H1 (cell line): Measurements from ENCODE around the gene ACE.

ENCODE experiments used
- EP300 ChIP-seq, 2 experiments: IDR thresholded peaks; 1 replicate in 1 of 2; 2 replicates in 1 of 2; pipeline ENCODE4 v1.6.1; 2011 to 2012; ENCODE audit warnings: low read depth in 2 of 2, low read length in 2 of 2, mild to moderate bottlenecking in 2 of 2, borderline replicate concordance in 1 of 2, inconsistent platforms in 1 of 2, moderate library complexity in 1 of 2
- EZH2 ChIP-seq: fragments of 200-600 bp; sonication (generic); IDR thresholded peaks from 2 replicates; pipeline ENCODE4 v1.7.1; 2012; ENCODE audit warnings: low read depth, mild to moderate bottlenecking, moderate library complexity, low read length, inconsistent platforms; ENCODE audit not compliant: severe bottlenecking
- HDAC2 ChIP-seq, 2 experiments: fragments of 300-600 bp in 1 of 2; sonication (generic) in 1 of 2; IDR thresholded peaks; 2 replicates each; pipeline ENCODE4 v1.6.1; 2011 to 2012; ENCODE audit warnings: low read depth in 2 of 2, low read length in 2 of 2, mild to moderate bottlenecking in 2 of 2, moderate library complexity in 2 of 2, borderline replicate concordance in 1 of 2, inconsistent platforms in 1 of 2
- POLR2A ChIP-seq, 2 experiments: IDR thresholded peaks; 1 replicate in 1 of 2; 2 replicates in 1 of 2; pipeline ENCODE4 v1.6.1; 2011; ENCODE audit warnings: low read depth in 2 of 2, low read length in 2 of 2, mild to moderate bottlenecking in 2 of 2; ENCODE audit errors: control extremely low read depth in 1 of 2
- POLR2AphosphoS5 ChIP-seq: IDR thresholded peaks from 2 replicates; pipeline ENCODE4 v1.6.1; 2011; ENCODE audit warnings: low read depth, low read length
- TAF1 ChIP-seq: IDR thresholded peaks from 2 replicates; pipeline ENCODE4 v1.6.1; 2011; ENCODE audit warnings: mild to moderate bottlenecking, low read depth, low read length
- TCF12 ChIP-seq: IDR thresholded peaks from 2 replicates; pipeline ENCODE4 v1.6.1; 2011; ENCODE audit warnings: low read depth, mild to moderate bottlenecking, low read length

DNA sequence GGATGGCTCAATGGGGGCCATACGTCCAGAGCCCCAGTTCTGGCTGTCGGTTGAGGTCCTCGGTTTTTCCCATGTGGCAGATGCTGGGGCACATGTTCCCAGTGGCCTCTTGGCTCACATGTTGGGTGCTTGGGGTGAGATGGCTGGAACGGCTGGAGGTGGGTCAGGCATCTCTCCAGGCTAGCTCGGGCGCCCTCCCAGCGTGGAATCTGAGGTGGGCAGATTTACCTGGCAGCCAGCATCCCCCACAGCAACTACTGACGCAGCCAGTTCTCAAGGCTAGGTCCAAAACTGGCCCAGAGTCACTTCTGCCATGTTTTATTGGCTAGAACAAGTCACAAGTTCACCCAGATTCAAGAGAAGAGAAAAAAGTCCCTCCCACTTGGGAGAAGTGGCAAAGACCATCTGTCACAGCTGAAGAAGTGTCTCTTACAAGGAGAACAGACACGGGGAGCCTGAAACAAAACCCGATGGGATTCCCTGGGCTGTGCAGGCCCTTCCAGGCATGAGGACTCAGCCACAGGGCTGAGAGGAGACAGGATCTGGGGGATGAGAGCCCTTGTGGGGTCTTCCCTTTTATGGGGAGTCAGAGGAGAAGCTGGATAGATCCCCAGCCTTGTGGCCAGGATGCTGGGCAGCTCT, 15.2 kb downstream of the ACE start:
- TF ChIP-seq EP300 (IDR thresholded peaks at IDR 0.05; ENCODE audit: borderline replicate concordance in 1 of 2, low read depth in 2 of 2, low read length in 2 of 2): no peak
- TF ChIP-seq EZH2: no peak
- TF ChIP-seq POLR2AphosphoS5: no peak
- no peak for TF ChIP-seq HDAC2 (IDR thresholded peaks at IDR 0.05; ENCODE audit: borderline replicate concordance in 1 of 2, low read depth in 2 of 2, low read length in 2 of 2)
- TF ChIP-seq TCF12: no peak
- TF ChIP-seq POLR2A (IDR thresholded peaks at IDR 0.05; ENCODE audit: control extremely low read depth in 1 of 2, low read depth in 2 of 2, low read length in 2 of 2): no peak
- no peak for TF ChIP-seq TAF1
